Neuronal stem cell (in vitro differentiated cells): Measurements from ENCODE around the gene LRMDA.

Experiments used
- DNase-seq: peaks from one replicate; pipeline ENCODE4 v3.0.0-alpha.2; 2013; ENCODE audit warnings: low spot score
- H2AFZ ChIP-seq: one replicate; pipeline ENCODE4 v1.6.1; 2013; ENCODE audit warnings: mild to moderate bottlenecking, low read length, inconsistent platforms
- H2AK5ac ChIP-seq: 2 replicates; pipeline ENCODE4 v1.6.1; 2013; ENCODE audit warnings: low read depth, mild to moderate bottlenecking, inconsistent platforms, low read length, moderate library complexity, mixed read lengths
- H2BK120ac ChIP-seq: 2 replicates; pipeline ENCODE4 v1.6.1; 2013; ENCODE audit warnings: low read depth, mild to moderate bottlenecking, inconsistent platforms, low read length, moderate library complexity, mixed read lengths
- H2BK12ac ChIP-seq: one replicate; pipeline ENCODE4 v1.6.1; 2013; ENCODE audit warnings: low read length, inconsistent platforms
- H2BK15ac ChIP-seq: 2 replicates; pipeline ENCODE4 v1.6.1; 2013; ENCODE audit warnings: mild to moderate bottlenecking, low read length, inconsistent platforms, mixed read lengths
- H2BK5ac ChIP-seq: one replicate; pipeline ENCODE4 v1.6.1; 2013; ENCODE audit warnings: inconsistent platforms, mild to moderate bottlenecking, low read length, moderate library complexity
- H3K14ac ChIP-seq: one replicate; pipeline ENCODE4 v1.6.1; 2013; ENCODE audit warnings: low read length, inconsistent platforms
- H3K18ac ChIP-seq: 2 replicates; pipeline ENCODE4 v1.6.1; 2013; ENCODE audit warnings: low read length, inconsistent platforms
- H3K23ac ChIP-seq: 2 replicates; pipeline ENCODE4 v1.6.1; 2013; ENCODE audit warnings: low read depth, mild to moderate bottlenecking, mixed read lengths, low read length, inconsistent platforms; ENCODE audit not compliant: poor library complexity
- H3K27ac ChIP-seq: replicated peaks from 3 replicates; pipeline ENCODE4 v1.5.1; 2013; ENCODE audit warnings: low read length, inconsistent platforms
- H3K27me3 ChIP-seq, 3 experiments: 2 replicates each; pipeline ENCODE4 v1.6.1; 2013; ENCODE audit warnings: low read length in 3 of 3, mild to moderate bottlenecking in 2 of 3, inconsistent platforms in 1 of 3, low read depth in 1 of 3, mixed read lengths in 1 of 3, moderate library complexity in 1 of 3; ENCODE audit not compliant: control insufficient read depth in 3 of 3, insufficient read depth in 3 of 3
- H3K36me3 ChIP-seq, 2 donors: replicated peaks in 1 of 2; 2 replicates each; pipeline ENCODE4 v1.6.1; 2013; ENCODE audit warnings: low read length in 2 of 2; ENCODE audit not compliant: control insufficient read depth in 2 of 2, insufficient read depth in 2 of 2
- H3K4ac ChIP-seq: 2 replicates; pipeline ENCODE4 v1.6.1; 2013; ENCODE audit warnings: inconsistent platforms, mild to moderate bottlenecking, low read length, moderate library complexity
- H3K4me1 ChIP-seq, 2 donors: 1 replicate in 1 of 2; 2 replicates in 1 of 2; pipeline ENCODE4 v1.6.1; 2013; ENCODE audit warnings: low read length in 2 of 2, low read depth in 1 of 2; ENCODE audit not compliant: control insufficient read depth in 2 of 2, insufficient read depth in 1 of 2
- H3K4me2 ChIP-seq: one replicate; pipeline ENCODE4 v1.6.1; 2013; ENCODE audit warnings: mild to moderate bottlenecking, low read length, inconsistent platforms; ENCODE audit not compliant: insufficient read depth, poor library complexity, severe bottlenecking
- H3K4me3 ChIP-seq, 2 donors: 2 replicates each; pipeline ENCODE4 v1.5.1; 2013; ENCODE audit warnings: low read length in 2 of 2, mild to moderate bottlenecking in 2 of 2, inconsistent platforms in 1 of 2, moderate library complexity in 1 of 2
- H3K79me1 ChIP-seq: one replicate; pipeline ENCODE4 v1.6.1; 2013; ENCODE audit warnings: low read depth, mild to moderate bottlenecking, inconsistent platforms, low read length, moderate library complexity
- H3K9ac ChIP-seq: one replicate; pipeline ENCODE4 v1.6.1; 2013; ENCODE audit warnings: mild to moderate bottlenecking, low read depth, low read length, inconsistent platforms; ENCODE audit not compliant: poor library complexity
- H3K9me3 ChIP-seq, 2 donors: replicated peaks in 1 of 2; 2 replicates each; pipeline versions ENCODE3 to v1.6.1; 2013; ENCODE audit warnings: low read length in 2 of 2, mild to moderate bottlenecking in 2 of 2, inconsistent platforms in 1 of 2, low read depth in 1 of 2, mixed read lengths in 1 of 2, moderate library complexity in 1 of 2; ENCODE audit not compliant: control insufficient read depth in 2 of 2, insufficient read depth in 1 of 2
- H4K8ac ChIP-seq: one replicate; pipeline ENCODE4 v1.6.1; 2013; ENCODE audit warnings: low read depth, mild to moderate bottlenecking, inconsistent platforms, low read length, moderate library complexity
- H4K91ac ChIP-seq: one replicate; pipeline ENCODE4 v1.6.1; 2013; ENCODE audit warnings: low read length, low read depth, mild to moderate bottlenecking, inconsistent platforms; ENCODE audit not compliant: poor library complexity
- WGBS, 2 donors: extraction: QIAGEN DNeasy Blood & Tissue Kit; methylation state at CpG; one replicate each; pipeline ENCODE4 v1.1.7; 2013; ENCODE audit warnings: missing lambda C conversion rate in 2 of 2, mixed read lengths in 1 of 2; ENCODE audit not compliant: insufficient read length in 2 of 2, insufficient replicate concordance in 1 of 2; ENCODE audit errors: extremely low coverage in 2 of 2; 5-methylcytosine and 5-hydroxymethylcytosine counted together

LRMDA gene

DNA sequence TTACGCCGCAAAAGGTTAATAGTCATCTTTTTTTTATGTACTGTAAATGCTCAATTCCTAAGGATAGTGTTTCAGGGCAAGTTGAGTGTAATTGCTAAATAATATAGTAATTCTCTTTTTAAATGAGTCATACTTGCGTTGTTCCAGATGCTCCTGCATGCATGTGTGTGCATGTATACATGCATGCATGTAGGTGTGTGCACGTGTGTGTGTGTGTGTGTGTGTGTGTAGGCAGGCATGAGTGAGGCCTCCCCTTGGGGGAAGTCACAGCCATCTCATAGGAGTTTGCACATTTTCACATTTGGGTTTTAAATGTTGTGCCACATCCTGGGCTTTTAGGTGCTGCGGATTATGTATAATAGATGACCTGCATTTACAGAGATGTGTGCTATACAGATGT is 1110.4 kb downstream of the LRMDA start:
- Histone ChIP-seq H3K9ac (no peak overlapping the region), H2AFZ (no peak overlapping the region), H2BK120ac (no peak overlapping the region), H4K91ac (no peak overlapping the region), H3K18ac (no peak overlapping the region), H2BK15ac (no peak overlapping the region), H3K4me2 (no peak overlapping the region), H2BK12ac (no peak overlapping the region), H3K9me3 (no peaks in the 10 kb centered on the region), H3K36me3 (no peaks in the 10 kb centered on the region), H3K4me3 (no peak overlapping the region), H3K4me1 (peaks cover 0 to 1% of the 10 kb centered on the region in 2 donors), H3K23ac (no peak overlapping the region), H3K4ac (no peak overlapping the region), H2BK5ac (no peak overlapping the region), H3K27ac (no peak overlapping the region), H3K27me3 (no peaks in the 10 kb centered on the region), H3K79me1 (no peaks in the 10 kb centered on the region), H3K14ac (no peak overlapping the region), H4K8ac (no peak overlapping the region), H2AK5ac (no peak overlapping the region)
- WGBS, 2 donors = no CpG with 5 or more reads among the region's 5 CpGs
- DNase-seq = no peak

DNA sequence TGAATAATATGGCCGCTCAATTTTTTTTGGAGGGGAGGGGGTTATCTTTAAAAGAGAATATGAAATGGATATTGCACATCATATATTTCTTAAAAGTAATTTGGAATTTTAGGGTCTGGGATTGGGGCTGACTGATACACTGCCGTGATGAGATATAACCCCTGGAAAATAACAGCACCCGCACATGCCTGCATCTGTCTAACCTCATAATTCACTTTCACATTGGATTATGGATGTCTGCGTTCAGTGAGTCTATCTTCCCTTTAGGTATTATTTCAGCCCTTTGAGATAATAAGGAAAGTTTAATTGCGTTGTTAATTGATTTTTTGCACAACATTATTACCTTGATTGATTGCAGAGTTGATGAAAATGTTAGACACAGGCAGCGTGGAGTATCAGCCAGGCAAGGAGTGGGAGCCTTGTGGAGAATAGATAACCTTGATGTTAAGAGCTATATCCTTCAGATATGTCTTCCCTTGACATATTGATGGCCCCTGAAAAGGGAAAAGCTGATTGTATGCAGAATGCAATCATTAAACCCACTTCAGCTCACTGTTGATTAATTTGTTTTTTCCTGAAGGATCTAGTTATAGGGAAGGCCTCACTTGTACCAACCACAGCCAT is 1111.0 kb downstream of the LRMDA start:
- Histone ChIP-seq H2BK5ac (no peak overlapping the region), H2BK12ac (no peak overlapping the region), H3K4me3 (no peak overlapping the region), H4K91ac (no peak overlapping the region), H2AFZ (no peak overlapping the region), H3K36me3 (no peaks in the 10 kb centered on the region), H3K23ac (no peak overlapping the region), H3K9ac (no peak overlapping the region), H4K8ac (no peak overlapping the region), H3K14ac (no peak overlapping the region), H3K9me3 (no peaks in the 10 kb centered on the region), H3K27me3 (no peaks in the 10 kb centered on the region), H2AK5ac (no peak overlapping the region), H2BK120ac (no peak overlapping the region), H3K4me1 (peaks cover 0 to 1% of the 10 kb centered on the region in 2 donors), H3K18ac (no peak overlapping the region), H3K27ac (no peak overlapping the region), H2BK15ac (no peak overlapping the region), H3K4me2 (no peak overlapping the region), H3K4ac (no peak overlapping the region), H3K79me1 (no peaks in the 10 kb centered on the region)
- no peak for DNase-seq
- WGBS, 2 donors = no CpG with 5 or more reads among the region's 6 CpGs

DNA sequence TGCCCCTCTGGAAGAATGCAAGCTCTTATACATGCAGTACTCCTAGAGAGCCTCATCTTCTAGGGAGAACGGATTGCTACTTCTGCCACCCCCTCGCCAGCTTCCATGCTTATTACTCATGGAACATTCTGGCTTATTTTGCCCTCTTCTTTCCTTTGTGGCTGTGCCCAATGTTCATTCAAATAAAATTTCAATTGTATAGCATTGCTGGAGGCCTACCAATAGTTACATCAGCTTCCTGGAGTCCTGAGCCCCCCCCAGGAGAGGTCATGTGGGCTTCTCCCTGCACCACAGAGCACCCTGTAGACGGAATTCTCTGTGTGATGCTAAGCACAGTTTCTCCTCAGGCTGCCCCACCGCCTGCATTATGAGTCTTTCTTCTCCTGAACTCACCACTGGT is 1112.2 kb downstream of the LRMDA start:
- no peak overlapping the region for H3K14ac ChIP-seq
- H3K23ac ChIP-seq = no peak overlapping the region
- H3K9me3 ChIP-seq = no peaks in the 10 kb centered on the region
- H3K4me2 ChIP-seq = no peak overlapping the region
- no peak overlapping the region for H3K18ac ChIP-seq
- H3K9ac ChIP-seq = no peak overlapping the region
- H2BK5ac ChIP-seq = no peak overlapping the region
- WGBS, 2 donors = no CpG with 5 or more reads among the region's 4 CpGs
- no peak overlapping the region for H3K4ac ChIP-seq
- no peak overlapping the region for H2AK5ac ChIP-seq
- no peaks in the 10 kb centered on the region for H3K79me1 ChIP-seq
- no peak overlapping the region for H3K27ac ChIP-seq
- H2BK12ac ChIP-seq = no peak overlapping the region
- H2BK120ac ChIP-seq = no peak overlapping the region
- H2BK15ac ChIP-seq = no peak overlapping the region
- no peak for DNase-seq
- H3K4me3 ChIP-seq = no peak overlapping the region
- no peaks in the 10 kb centered on the region for H3K27me3 ChIP-seq
- H4K91ac ChIP-seq = no peak overlapping the region
- no peak overlapping the region for H2AFZ ChIP-seq
- no peaks in the 10 kb centered on the region for H3K36me3 ChIP-seq
- H3K4me1 ChIP-seq = peaks cover 0 to 1% of the 10 kb centered on the region in 2 donors
- no peak overlapping the region for H4K8ac ChIP-seq

- no peak overlapping the region for H3K27ac ChIP-seq
- no peak overlapping the region for H3K4me3 ChIP-seq
- no peak overlapping the region for H2BK15ac ChIP-seq
- H3K18ac ChIP-seq = no peak overlapping the region
- H2BK120ac ChIP-seq = no peak overlapping the region
- no peaks in the 10 kb centered on the region for H3K36me3 ChIP-seq
- H3K23ac ChIP-seq = no peak overlapping the region
- no peak overlapping the region for H3K9ac ChIP-seq
- WGBS, 2 donors = no CpG with 5 or more reads among the region's 1 CpG
- H3K4me1 ChIP-seq = no peaks in the 10 kb centered on the region
- H2BK12ac ChIP-seq = no peak overlapping the region
- no peak overlapping the region for H3K14ac ChIP-seq
- H2BK5ac ChIP-seq = no peak overlapping the region
- no peak for DNase-seq
- no peak overlapping the region for H2AK5ac ChIP-seq
- no peak overlapping the region for H2AFZ ChIP-seq
- H4K8ac ChIP-seq = no peak overlapping the region
- H3K27me3 ChIP-seq = peaks cover 0 to 3% (median 0%) of the 10 kb centered on the region in 3 experiments
- no peaks in the 10 kb centered on the region for H3K9me3 ChIP-seq
- H3K4me2 ChIP-seq = no peak overlapping the region
- H4K91ac ChIP-seq = no peak overlapping the region
- no peaks in the 10 kb centered on the region for H3K79me1 ChIP-seq
- H3K4ac ChIP-seq = no peak overlapping the region
Observed at GRCh38 chr10:76544789-76545188, 1113.4 kb downstream of the LRMDA start.
